HG02938 (cell line): ENCODE results near the gene SH3D21.

Experiments used
- ATAC-seq: cut with Tn5 transposase; IDR thresholded peaks from one replicate; pipeline ENCODE4 v1.9.1; 2021; ENCODE audit warnings: mild to moderate bottlenecking, moderate library complexity; ENCODE audit not compliant: unreplicated experiment

The SH3D21 gene

DNA sequence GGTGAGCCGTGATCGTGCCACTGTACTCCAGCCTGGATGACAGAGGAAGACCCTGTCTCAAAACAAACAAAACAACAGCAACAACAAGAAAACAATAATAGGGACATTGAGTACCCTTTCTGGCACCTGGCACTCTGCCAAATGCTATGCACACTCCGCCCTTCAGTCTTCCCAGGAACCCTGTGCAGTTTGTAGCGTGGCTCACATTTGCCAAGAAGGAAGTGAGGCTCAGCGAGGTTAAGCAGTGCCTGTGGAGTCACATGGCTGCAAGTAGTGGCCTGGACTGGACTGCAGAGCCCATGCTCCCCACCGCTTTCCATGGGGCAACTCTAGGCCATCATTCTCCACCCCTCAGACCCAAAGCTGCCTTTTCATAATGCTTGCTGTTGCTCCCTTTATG lies 22.5 kb downstream of the SH3D21 start:
- ATAC-seq, result no peak

DNA sequence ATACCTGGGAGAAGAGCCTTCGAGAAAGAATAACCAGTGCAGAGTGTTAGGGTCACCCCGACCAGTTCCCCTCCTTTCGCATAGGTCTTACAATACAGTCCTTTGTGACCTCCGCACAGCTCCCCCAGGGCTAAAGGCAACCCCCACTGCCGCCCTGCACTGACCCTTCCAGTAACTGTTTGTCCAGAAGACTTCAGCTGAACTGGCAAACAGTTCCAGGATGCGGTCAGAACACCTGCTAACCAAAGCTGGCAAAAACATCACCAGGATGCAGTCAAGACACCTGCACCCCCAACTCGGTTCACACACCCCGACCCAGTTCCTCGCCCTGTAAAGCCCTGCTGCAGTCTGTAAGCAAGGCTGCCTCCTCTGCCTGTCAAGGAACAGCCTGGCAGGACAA lies 23.6 kb downstream of the SH3D21 start:
- no peak for ATAC-seq

GRCh38 chr1:36330940-36331339 lies 24.8 kb downstream of the SH3D21 start:
- no peak for ATAC-seq

DNA sequence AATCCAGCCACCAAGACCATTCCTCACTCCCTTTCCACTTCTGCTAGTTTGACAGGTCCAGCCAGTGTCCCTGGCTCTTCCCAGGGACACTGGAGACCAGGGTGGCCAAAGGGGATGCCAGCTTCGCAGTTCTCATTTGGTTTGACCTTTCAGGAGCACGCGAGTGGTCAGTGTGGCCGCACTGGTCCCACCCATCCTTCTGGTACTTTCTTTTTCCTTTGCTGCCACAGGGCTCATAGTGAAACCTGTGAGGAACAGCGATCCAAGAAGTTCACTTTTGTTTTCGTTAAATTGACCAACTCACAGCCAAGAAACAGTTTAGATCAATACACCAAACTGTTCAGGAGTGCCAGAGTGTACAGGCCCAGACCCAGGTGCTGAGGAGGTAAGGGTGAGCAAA lies 31.7 kb downstream of the SH3D21 start:
- ATAC-seq, result no peak

GRCh38 chr1:36339215-36339614 lies 33.0 kb downstream of the SH3D21 start:
- ATAC-seq, result no peak

- ATAC-seq, result no peak
These were observed 33.4 kb downstream of the SH3D21 start for GRCh38 chr1:36339615-36340014.

DNA sequence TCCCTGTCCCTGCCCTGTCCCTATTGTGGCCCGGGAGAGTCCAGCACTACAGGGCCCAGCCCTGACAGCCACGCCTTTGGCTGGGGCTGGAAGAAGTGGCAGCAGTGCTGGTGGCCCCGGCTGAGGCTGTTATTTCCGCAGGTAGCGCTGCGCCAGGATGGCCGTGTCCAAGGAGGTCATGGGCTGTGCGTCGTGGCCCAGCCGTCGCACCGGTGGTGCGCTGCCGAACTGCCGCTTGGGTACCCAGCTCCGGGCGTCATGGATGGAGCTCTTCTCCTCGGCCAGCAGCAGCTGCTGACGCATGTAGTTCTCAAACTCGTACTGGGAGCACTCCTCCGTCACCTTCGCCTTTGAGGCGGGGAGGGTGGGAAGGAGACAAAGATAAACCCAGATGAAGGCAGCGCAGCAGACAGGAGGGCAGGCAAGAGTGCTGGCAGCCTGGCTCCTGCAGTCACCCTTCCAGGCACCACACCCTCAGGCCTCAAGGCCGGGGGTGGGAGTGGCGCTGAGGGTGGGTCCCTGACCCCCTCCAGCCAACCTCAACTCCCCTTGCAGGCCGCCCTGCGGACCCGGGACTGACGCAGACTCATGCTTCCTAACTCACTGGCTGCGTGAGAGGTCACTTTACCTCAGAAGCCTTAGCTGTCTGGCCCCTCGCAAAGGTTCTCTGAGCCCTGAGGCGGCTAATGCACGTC lies 35.6 kb downstream of the SH3D21 start:
- ATAC-seq, result no peak

- no peak for ATAC-seq
These were observed 36.4 kb downstream of the SH3D21 start for GRCh38 chr1:36342426-36343185.

- no peak for ATAC-seq
These were observed 37.7 kb downstream of the SH3D21 start for GRCh38 chr1:36343651-36344394.

- no peak for ATAC-seq
These were observed 38.2 kb downstream of the SH3D21 start for GRCh38 chr1:36344395-36344680.

- no peak for ATAC-seq
These were observed 39.2 kb downstream of the SH3D21 start for GRCh38 chr1:36345353-36345752.

DNA sequence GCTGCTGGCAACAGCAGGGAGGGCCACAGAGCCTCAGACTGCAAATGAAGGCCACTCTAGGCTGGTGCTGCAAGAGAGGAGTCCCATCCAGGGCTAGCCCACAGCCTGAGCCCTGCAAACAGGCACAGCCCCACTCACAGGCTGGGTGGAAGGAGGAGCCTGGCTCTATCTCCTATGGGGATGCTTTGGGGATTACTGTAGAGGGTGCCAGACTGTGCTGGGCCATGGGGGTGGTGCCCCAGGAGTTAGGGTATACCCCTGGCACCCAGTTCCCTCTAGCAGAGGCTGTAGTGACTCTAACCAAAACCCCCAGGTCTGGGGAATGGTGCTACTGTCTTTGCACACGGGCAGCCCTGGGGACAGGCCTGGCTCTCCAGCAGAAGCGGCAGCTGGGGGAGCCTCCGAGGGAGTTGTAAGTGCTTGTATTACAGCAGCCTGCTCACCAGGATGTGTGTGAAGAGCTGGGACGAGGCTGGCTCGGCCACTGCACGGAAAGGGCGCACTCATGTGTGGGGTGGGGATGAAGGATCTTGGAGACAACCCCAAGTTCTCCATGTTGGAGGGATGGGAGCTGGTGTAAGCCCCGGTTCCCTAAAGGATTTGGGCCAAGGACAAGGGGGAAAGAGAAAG lies 40.7 kb downstream of the SH3D21 start:
- no peak for ATAC-seq

- peak; percentile 62 for ATAC-seq
These were observed 43.1 kb downstream of the SH3D21 start for GRCh38 chr1:36349241-36349671.

- no peak for ATAC-seq
These were observed 43.7 kb downstream of the SH3D21 start for GRCh38 chr1:36349839-36350238.

- ATAC-seq, result no peak
These were observed 44.6 kb downstream of the SH3D21 start for GRCh38 chr1:36350659-36351226.

DNA sequence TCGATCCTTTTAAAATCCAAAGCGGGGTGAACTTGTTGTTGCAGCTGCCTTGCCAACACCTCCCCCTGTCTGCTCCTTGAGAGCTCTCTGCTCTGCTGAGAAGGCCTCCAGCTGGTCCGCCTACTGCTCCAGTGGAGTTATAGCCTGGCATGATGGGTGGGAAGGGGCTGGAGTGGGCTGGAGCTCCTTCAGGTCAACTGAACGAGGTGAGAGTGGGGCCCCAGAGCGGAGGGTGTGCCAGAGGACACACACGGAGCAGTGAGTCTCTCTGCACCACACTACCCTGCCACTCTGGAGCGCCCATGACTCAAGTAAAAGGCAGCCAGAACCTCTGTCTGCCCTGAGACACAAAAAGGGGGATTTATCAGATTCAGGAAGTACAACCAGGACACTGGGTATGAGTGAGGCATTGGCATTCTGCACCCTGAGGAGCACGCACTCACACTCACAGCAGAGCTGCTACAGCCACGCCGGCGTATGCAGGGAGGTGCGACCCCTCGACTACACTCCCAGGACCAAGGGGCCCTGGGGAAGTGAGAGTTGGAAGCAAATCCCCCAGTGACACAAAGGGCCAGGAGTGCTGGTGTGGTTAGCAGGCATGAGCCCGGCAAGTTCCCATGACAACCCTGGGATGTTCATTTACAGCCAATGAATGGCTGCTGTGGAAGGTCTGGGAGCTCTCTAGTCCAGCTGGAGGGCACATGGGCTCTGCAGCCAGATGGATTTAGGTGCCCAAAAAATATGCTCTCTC lies 45.2 kb downstream of the SH3D21 start:
- no peak for ATAC-seq

GRCh38 chr1:36352125-36352909 lies 46.1 kb downstream of the SH3D21 start:
- ATAC-seq, result no peak

DNA sequence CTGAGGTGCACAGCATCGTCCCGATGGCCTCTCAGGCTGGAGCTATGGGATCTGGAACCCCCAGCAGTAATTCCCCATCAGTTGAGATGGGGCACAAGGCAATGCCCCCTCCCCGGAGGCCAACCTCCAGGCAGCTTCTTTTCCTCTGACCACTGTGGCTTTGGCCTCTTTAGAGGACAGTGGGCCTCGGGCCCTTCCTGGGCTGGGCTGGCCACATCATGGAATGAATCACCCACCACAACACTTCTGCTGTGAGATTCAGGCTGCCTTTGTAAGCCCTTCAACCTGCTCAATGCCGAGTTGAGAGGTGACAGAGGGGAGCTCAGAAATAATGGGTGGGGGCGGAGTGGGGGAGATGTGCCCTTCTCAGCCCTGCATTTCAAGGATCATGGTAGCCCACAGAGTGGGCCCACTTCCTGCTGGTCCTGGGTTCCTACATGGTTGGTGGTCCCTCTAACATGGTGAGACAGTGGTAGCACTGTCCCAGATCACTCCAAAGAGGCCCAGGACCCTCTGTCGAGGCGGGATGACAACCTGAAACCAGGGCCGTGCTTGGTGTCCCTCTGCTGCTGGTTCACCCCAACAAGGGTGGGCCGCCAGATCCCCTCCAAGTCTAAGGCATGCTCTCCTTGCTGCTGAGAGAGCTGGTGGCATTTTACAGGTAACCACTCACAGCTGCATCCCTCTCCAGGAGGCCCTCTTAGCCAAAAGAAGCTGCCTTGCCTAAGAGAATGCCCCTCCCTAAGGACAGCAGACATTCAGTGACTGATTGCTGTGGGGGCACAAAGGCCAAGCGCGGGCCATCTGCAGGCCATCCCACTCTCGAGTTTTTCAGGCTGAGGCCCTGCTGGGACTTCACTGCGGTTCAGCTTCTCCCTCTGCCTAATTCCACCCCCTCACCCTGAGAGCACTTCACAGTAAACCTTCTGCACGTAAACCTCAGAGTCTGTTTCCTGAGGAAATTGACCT lies 47.0 kb downstream of the SH3D21 start:
- no peak for ATAC-seq

- no peak for ATAC-seq
These were observed 48.3 kb downstream of the SH3D21 start for GRCh38 chr1:36354486-36354885.
